ENCODE measurements around the gene ZKSCAN8. TPM values are rescaled to one million over a fixed set of nuclear protein-coding genes. Genes with fewer than 3 reads are reported as not detected.
A peak's percentile ranks its signal among the peaks of the same experiment; 100 is the strongest.
"Not testable (repeated sequence)": the region's sequence is repeated elsewhere in the genome, so short reads cannot be mapped to it uniquely, and the experiment has no call there.

The ZKSCAN8 gene
- 18.2 and 21.2 TPM in 2 replicates for total RNA-seq
- 3.2 and 4.1 TPM in 2 replicates for polyA plus RNA-seq

GRCh38 chr6:28141500-28142329, at the start of gene ZKSCAN8:
Gene ZKSCAN8, plus strand, starts transcription at chr6:28141883. Its CDS starts 6,525 bp downstream, at chr6:28148408.
- peaks cover 5% of the 10 kb centered on the region for H4K20me1 ChIP-seq (ENCODE audit: insufficient read depth, poor library complexity, severe bottlenecking)
- peak within 1 kb of the TSS; percentile 86 for H3K27ac ChIP-seq
- H3K36me3 ChIP-seq (replicated peaks; ENCODE audit: insufficient read depth, low read depth): no peaks in the 10 kb centered on the region
- no peak for TF ChIP-seq CTCF (IDR thresholded peaks at IDR 0.05; ENCODE audit: poor library complexity)
- no peak for TF ChIP-seq EZH2 (IDR thresholded peaks at IDR 0.05; ENCODE audit: borderline replicate concordance)
- no peak for TF ChIP-seq EZH2phosphoT487 (IDR thresholded peaks at IDR 0.05; ENCODE audit: low read depth, severe bottlenecking, unreplicated experiment)
- no peaks in the 10 kb centered on the region for H3K27me3 ChIP-seq
- peak within 1 kb of the TSS; percentile 79 for H3K4me3 ChIP-seq
- peaks cover 18% of the 10 kb centered on the region for H3K4me1 ChIP-seq (ENCODE audit: insufficient read depth)
- H3K9me2 ChIP-seq (replicated peaks; ENCODE audit: insufficient read depth): no peaks in the 10 kb centered on the region
- WGBS (ENCODE audit: low lambda C conversion rate, missing lambda C conversion rate): 1% methylated on average over 52 of the region's 52 CpGs
- H3K9me3 ChIP-seq (ENCODE audit: low read depth): no peaks in the 10 kb centered on the region
- peak within 1 kb of the TSS; percentile 90 for H3K4me2 ChIP-seq
- peak within 1 kb of the TSS; percentile 98 for H2AFZ ChIP-seq
- DNase-seq (ENCODE audit: low spot score): peak; percentile 93
- H3K79me2 ChIP-seq: peaks cover 53% of the 10 kb centered on the region

DNA sequence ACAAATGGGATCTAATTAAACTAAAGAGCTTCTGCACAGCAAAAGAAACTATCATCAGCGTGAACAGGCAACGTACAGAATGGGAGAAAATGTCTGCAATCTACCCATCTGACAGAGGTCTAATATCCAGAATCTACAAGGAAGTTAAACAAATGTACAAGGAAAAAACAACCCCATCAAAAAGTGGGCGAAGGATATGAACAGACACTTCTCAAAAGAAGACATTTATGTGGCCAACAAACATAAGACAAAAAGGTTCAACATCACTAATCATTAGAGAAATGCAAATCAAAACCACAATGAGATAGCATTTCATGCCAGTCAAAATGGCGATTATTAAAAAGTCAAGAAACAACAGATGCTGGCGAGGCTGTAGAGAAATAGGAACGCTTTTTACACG, 39.5 kb upstream of the ZKSCAN8 start:
- H3K36me3 ChIP-seq (replicated peaks; ENCODE audit: insufficient read depth, low read depth); DNase-seq (ENCODE audit: low spot score); H4K20me1 ChIP-seq (ENCODE audit: insufficient read depth, poor library complexity, severe bottlenecking); H2AFZ ChIP-seq; H3K4me1 ChIP-seq (ENCODE audit: insufficient read depth); H3K9me2 ChIP-seq (replicated peaks; ENCODE audit: insufficient read depth); H3K4me2 ChIP-seq; H3K27ac ChIP-seq; H3K79me2 ChIP-seq; H3K27me3 ChIP-seq; H3K4me3 ChIP-seq; H3K9me3 ChIP-seq (ENCODE audit: low read depth): not testable (repeated sequence)
- 85% methylated on average over 7 of the region's 7 CpGs for WGBS (ENCODE audit: low lambda C conversion rate, missing lambda C conversion rate)

DNA sequence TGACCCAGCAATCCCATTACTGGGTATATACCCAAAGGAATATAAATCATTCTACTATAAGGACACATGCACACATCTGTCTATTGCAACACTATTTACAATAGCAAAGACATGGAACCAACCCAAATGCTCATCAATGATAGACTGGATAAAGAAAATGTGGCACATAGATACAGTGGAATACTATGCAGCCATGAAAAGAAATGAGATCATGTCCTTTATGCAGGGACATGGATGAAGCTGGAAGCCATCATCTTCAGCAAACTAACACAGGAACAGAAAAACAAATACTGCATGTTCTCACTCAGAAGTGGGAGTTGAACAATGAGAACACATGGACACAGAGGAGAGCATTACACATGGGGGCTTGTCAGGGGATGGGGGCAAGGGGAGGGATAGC, 39.0 kb upstream of the ZKSCAN8 start:
- not testable (repeated sequence) for H3K79me2 ChIP-seq; DNase-seq (ENCODE audit: low spot score); H3K27ac ChIP-seq; H3K9me3 ChIP-seq (ENCODE audit: low read depth); H3K36me3 ChIP-seq (replicated peaks; ENCODE audit: insufficient read depth, low read depth); H3K27me3 ChIP-seq; H3K9me2 ChIP-seq (replicated peaks; ENCODE audit: insufficient read depth); H2AFZ ChIP-seq; H3K4me2 ChIP-seq; H4K20me1 ChIP-seq (ENCODE audit: insufficient read depth, poor library complexity, severe bottlenecking); H3K4me1 ChIP-seq (ENCODE audit: insufficient read depth); H3K4me3 ChIP-seq

GRCh38 chr6:28104392-28105244, 37.1 kb upstream of the ZKSCAN8 start:
- peak overlapping the region; percentile 89 for H3K27ac ChIP-seq
- H3K27me3 ChIP-seq: no peaks in the 10 kb centered on the region
- H3K4me3 ChIP-seq: peak overlapping the region; percentile 68
- peaks cover 3% of the 10 kb centered on the region for H3K4me1 ChIP-seq (ENCODE audit: insufficient read depth)
- no peaks in the 10 kb centered on the region for H3K36me3 ChIP-seq (replicated peaks; ENCODE audit: insufficient read depth, low read depth)
- WGBS (ENCODE audit: low lambda C conversion rate, missing lambda C conversion rate): 2% methylated on average over 53 of the region's 54 CpGs
- peak overlapping the region; percentile 83 for H2AFZ ChIP-seq
- no peaks in the 10 kb centered on the region for H4K20me1 ChIP-seq (ENCODE audit: insufficient read depth, poor library complexity, severe bottlenecking)
- TF ChIP-seq EZH2 (IDR thresholded peaks at IDR 0.05; ENCODE audit: borderline replicate concordance) (no peak), CTCF (IDR thresholded peaks at IDR 0.05; ENCODE audit: poor library complexity) (peak; percentile 47), EZH2phosphoT487 (IDR thresholded peaks at IDR 0.05; ENCODE audit: low read depth, severe bottlenecking, unreplicated experiment) (no peak)
- H3K9me3 ChIP-seq (ENCODE audit: low read depth): no peaks in the 10 kb centered on the region
- H3K4me2 ChIP-seq: peak overlapping the region; percentile 87
- no peaks in the 10 kb centered on the region for H3K9me2 ChIP-seq (replicated peaks; ENCODE audit: insufficient read depth)
- H3K79me2 ChIP-seq: no peaks in the 10 kb centered on the region
- DNase-seq (ENCODE audit: low spot score): peak; percentile 91

Data from hepatocyte (in vitro differentiated cells).